ENCODE data around the gene OR51Q1. TPM values are rescaled to one million over a fixed set of nuclear protein-coding genes. Genes with fewer than 3 reads are reported as not detected.

OR51Q1 gene
- not detected for polyA plus RNA-seq (2013, experiment 1 of 4)
- polyA plus RNA-seq (2013, experiment 2 of 4): not detected
- not detected for polyA plus RNA-seq (2013, experiment 3 of 4)
- not detected for polyA plus RNA-seq (2013, experiment 4 of 4)

GRCh38 chr11:5421811-5422210 is at the start of gene OR51Q1:
Gene OR51Q1 (plus strand): TSS chr11:5422111. CDS start chr11:5422201, 90 bp downstream.
- Histone ChIP-seq H3K4me3 (ENCODE audit: insufficient read depth, low read depth, low read length) (no peak within 1 kb of the TSS), H3K36me3 (ENCODE audit: control insufficient read depth, insufficient read depth, low read length) (no peaks in the 10 kb centered on the region), H3K27ac (ENCODE audit: insufficient read depth, low read depth, low read length, poor library complexity, severe bottlenecking) (no peak within 1 kb of the TSS), H3K27me3 (ENCODE audit: control insufficient read depth, insufficient read depth, low read length, poor library complexity, severe bottlenecking) (no peaks in the 10 kb centered on the region), H3K9me3 (ENCODE audit: control insufficient read depth, low read length) (no peaks in the 10 kb centered on the region), H3K4me1 (ENCODE audit: control insufficient read depth, insufficient read depth, low read length) (no peaks in the 10 kb centered on the region)
- WGBS, 2 experiments: 80 to 83% methylated on average over 1 of the region's 1 CpG

- H3K36me3 ChIP-seq (ENCODE audit: control insufficient read depth, insufficient read depth, low read length): no peaks in the 10 kb centered on the region
- H3K27ac ChIP-seq (ENCODE audit: insufficient read depth, low read depth, low read length, poor library complexity, severe bottlenecking): no peak overlapping the region
- H3K27me3 ChIP-seq (ENCODE audit: control insufficient read depth, insufficient read depth, low read length, poor library complexity, severe bottlenecking): no peaks in the 10 kb centered on the region
- 76 to 83% methylated on average over 4 of the region's 4 CpGs for WGBS, 2 experiments
- H3K4me3 ChIP-seq (ENCODE audit: insufficient read depth, low read depth, low read length): no peak overlapping the region
- H3K9me3 ChIP-seq (ENCODE audit: control insufficient read depth, low read length): no peaks in the 10 kb centered on the region
- peaks cover 17% of the 10 kb centered on the region for H3K4me1 ChIP-seq (ENCODE audit: control insufficient read depth, insufficient read depth, low read length)
Measured at GRCh38 chr11:5380740-5381342, 41.1 kb upstream of the OR51Q1 start.

GRCh38 chr11:5383576-5383975 is 38.3 kb upstream of the OR51Q1 start, which contains the start of gene OR51M1:
Gene OR51M1 (plus strand): TSS chr11:5383812. CDS start chr11:5389399, 5,587 bp downstream.
- H3K4me3 ChIP-seq (ENCODE audit: insufficient read depth, low read depth, low read length): no peak within 1 kb of the TSS
- H3K4me1 ChIP-seq (ENCODE audit: control insufficient read depth, insufficient read depth, low read length): peaks cover 17% of the 10 kb centered on the region
- 23 to 36% methylated on average over 1 of the region's 1 CpG for WGBS, 2 experiments
- peak within 1 kb of the TSS; percentile 75 for H3K27ac ChIP-seq (ENCODE audit: insufficient read depth, low read depth, low read length, poor library complexity, severe bottlenecking)
- H3K9me3 ChIP-seq (ENCODE audit: control insufficient read depth, low read length): no peaks in the 10 kb centered on the region
- no peaks in the 10 kb centered on the region for H3K36me3 ChIP-seq (ENCODE audit: control insufficient read depth, insufficient read depth, low read length)
- H3K27me3 ChIP-seq (ENCODE audit: control insufficient read depth, insufficient read depth, low read length, poor library complexity, severe bottlenecking): no peaks in the 10 kb centered on the region

GRCh38 chr11:5384335-5384734 is 37.6 kb upstream of the OR51Q1 start:
- Histone ChIP-seq H3K4me1 (ENCODE audit: control insufficient read depth, insufficient read depth, low read length) (peaks cover 17% of the 10 kb centered on the region), H3K27ac (ENCODE audit: insufficient read depth, low read depth, low read length, poor library complexity, severe bottlenecking) (peak overlapping the region; percentile 75), H3K9me3 (ENCODE audit: control insufficient read depth, low read length) (no peaks in the 10 kb centered on the region), H3K4me3 (ENCODE audit: insufficient read depth, low read depth, low read length) (no peak overlapping the region), H3K36me3 (ENCODE audit: control insufficient read depth, insufficient read depth, low read length) (no peaks in the 10 kb centered on the region), H3K27me3 (ENCODE audit: control insufficient read depth, insufficient read depth, low read length, poor library complexity, severe bottlenecking) (no peaks in the 10 kb centered on the region)
- WGBS, 2 experiments: 78 to 79% methylated on average over 2 of the region's 2 CpGs

- WGBS, 2 experiments: 90 to 95% methylated on average over 2 of the region's 2 CpGs
- no peaks in the 10 kb centered on the region for H3K9me3 ChIP-seq (ENCODE audit: control insufficient read depth, low read length)
- no peak overlapping the region for H3K27ac ChIP-seq (ENCODE audit: insufficient read depth, low read depth, low read length, poor library complexity, severe bottlenecking)
- no peak overlapping the region for H3K4me3 ChIP-seq (ENCODE audit: insufficient read depth, low read depth, low read length)
- H3K4me1 ChIP-seq (ENCODE audit: control insufficient read depth, insufficient read depth, low read length): no peaks in the 10 kb centered on the region
- H3K36me3 ChIP-seq (ENCODE audit: control insufficient read depth, insufficient read depth, low read length): no peaks in the 10 kb centered on the region
- H3K27me3 ChIP-seq (ENCODE audit: control insufficient read depth, insufficient read depth, low read length, poor library complexity, severe bottlenecking): no peaks in the 10 kb centered on the region
Measured at GRCh38 chr11:5390210-5390609, 31.7 kb upstream of the OR51Q1 start.

- Histone ChIP-seq H3K27ac (ENCODE audit: insufficient read depth, low read depth, low read length, poor library complexity, severe bottlenecking) (no peak overlapping the region), H3K36me3 (ENCODE audit: control insufficient read depth, insufficient read depth, low read length) (no peaks in the 10 kb centered on the region), H3K9me3 (ENCODE audit: control insufficient read depth, low read length) (no peaks in the 10 kb centered on the region), H3K4me3 (ENCODE audit: insufficient read depth, low read depth, low read length) (no peak overlapping the region), H3K27me3 (ENCODE audit: control insufficient read depth, insufficient read depth, low read length, poor library complexity, severe bottlenecking) (no peaks in the 10 kb centered on the region), H3K4me1 (ENCODE audit: control insufficient read depth, insufficient read depth, low read length) (no peaks in the 10 kb centered on the region)
Measured at GRCh38 chr11:5394091-5394490, 27.8 kb upstream of the OR51Q1 start.

- no peaks in the 10 kb centered on the region for H3K27me3 ChIP-seq (ENCODE audit: control insufficient read depth, insufficient read depth, low read length, poor library complexity, severe bottlenecking)
- H3K4me3 ChIP-seq (ENCODE audit: insufficient read depth, low read depth, low read length): no peak overlapping the region
- H3K4me1 ChIP-seq (ENCODE audit: control insufficient read depth, insufficient read depth, low read length): no peaks in the 10 kb centered on the region
- H3K36me3 ChIP-seq (ENCODE audit: control insufficient read depth, insufficient read depth, low read length): no peaks in the 10 kb centered on the region
- H3K27ac ChIP-seq (ENCODE audit: insufficient read depth, low read depth, low read length, poor library complexity, severe bottlenecking): no peak overlapping the region
- H3K9me3 ChIP-seq (ENCODE audit: control insufficient read depth, low read length): no peaks in the 10 kb centered on the region
Measured at GRCh38 chr11:5398936-5399335, 23.0 kb upstream of the OR51Q1 start.

GRCh38 chr11:5405173-5405572 is 16.7 kb upstream of the OR51Q1 start:
- H3K4me1 ChIP-seq (ENCODE audit: control insufficient read depth, insufficient read depth, low read length): no peaks in the 10 kb centered on the region
- H3K9me3 ChIP-seq (ENCODE audit: control insufficient read depth, low read length): no peaks in the 10 kb centered on the region
- H3K4me3 ChIP-seq (ENCODE audit: insufficient read depth, low read depth, low read length): no peak overlapping the region
- H3K36me3 ChIP-seq (ENCODE audit: control insufficient read depth, insufficient read depth, low read length): no peaks in the 10 kb centered on the region
- H3K27ac ChIP-seq (ENCODE audit: insufficient read depth, low read depth, low read length, poor library complexity, severe bottlenecking): no peak overlapping the region
- H3K27me3 ChIP-seq (ENCODE audit: control insufficient read depth, insufficient read depth, low read length, poor library complexity, severe bottlenecking): no peaks in the 10 kb centered on the region

GRCh38 chr11:5420993-5421392 is 918 bp upstream of the OR51Q1 start:
- H3K9me3 ChIP-seq (ENCODE audit: control insufficient read depth, low read length): no peaks in the 10 kb centered on the region
- H3K4me3 ChIP-seq (ENCODE audit: insufficient read depth, low read depth, low read length): no peak overlapping the region
- H3K27ac ChIP-seq (ENCODE audit: insufficient read depth, low read depth, low read length, poor library complexity, severe bottlenecking): no peak overlapping the region
- no peaks in the 10 kb centered on the region for H3K36me3 ChIP-seq (ENCODE audit: control insufficient read depth, insufficient read depth, low read length)
- H3K4me1 ChIP-seq (ENCODE audit: control insufficient read depth, insufficient read depth, low read length): no peaks in the 10 kb centered on the region
- WGBS, 2 experiments: 72 to 79% methylated on average over 5 of the region's 5 CpGs
- no peaks in the 10 kb centered on the region for H3K27me3 ChIP-seq (ENCODE audit: control insufficient read depth, insufficient read depth, low read length, poor library complexity, severe bottlenecking)

GRCh38 chr11:5423131-5423530 is 1.2 kb downstream of the OR51Q1 start:
- no peaks in the 10 kb centered on the region for H3K4me1 ChIP-seq (ENCODE audit: control insufficient read depth, insufficient read depth, low read length)
- H3K27me3 ChIP-seq (ENCODE audit: control insufficient read depth, insufficient read depth, low read length, poor library complexity, severe bottlenecking): no peaks in the 10 kb centered on the region
- no peak overlapping the region for H3K4me3 ChIP-seq (ENCODE audit: insufficient read depth, low read depth, low read length)
- H3K36me3 ChIP-seq (ENCODE audit: control insufficient read depth, insufficient read depth, low read length): no peaks in the 10 kb centered on the region
- 91 to 93% methylated on average over 3 of the region's 3 CpGs for WGBS, 2 experiments
- no peaks in the 10 kb centered on the region for H3K9me3 ChIP-seq (ENCODE audit: control insufficient read depth, low read length)
- no peak overlapping the region for H3K27ac ChIP-seq (ENCODE audit: insufficient read depth, low read depth, low read length, poor library complexity, severe bottlenecking)

- Histone ChIP-seq H3K4me3 (ENCODE audit: insufficient read depth, low read depth, low read length) (no peak within 1 kb of the TSS), H3K27me3 (ENCODE audit: control insufficient read depth, insufficient read depth, low read length, poor library complexity, severe bottlenecking) (no peaks in the 10 kb centered on the region), H3K36me3 (ENCODE audit: control insufficient read depth, insufficient read depth, low read length) (no peaks in the 10 kb centered on the region), H3K4me1 (ENCODE audit: control insufficient read depth, insufficient read depth, low read length) (no peaks in the 10 kb centered on the region), H3K27ac (ENCODE audit: insufficient read depth, low read depth, low read length, poor library complexity, severe bottlenecking) (no peak within 1 kb of the TSS), H3K9me3 (ENCODE audit: control insufficient read depth, low read length) (no peaks in the 10 kb centered on the region)
- 57 to 67% methylated on average over 2 of the region's 2 CpGs for WGBS, 2 experiments
Measured at GRCh38 chr11:5441414-5441813, 19.5 kb downstream of the OR51Q1 start, which contains the start of gene OR51I1. Gene OR51I1 (minus strand): TSS chr11:5441514. CDS start chr11:5441514, 0 bp downstream.

All from ectodermal cell (in vitro differentiated cells).